Lower leg skin (tissue), 4 donors: Measurements from ENCODE around the gene FOXQ1. TPM values are rescaled to one million over a fixed set of nuclear protein-coding genes. Genes with fewer than 3 reads are reported as not detected.

Experiments used
- DNase-seq, 2 donors: peaks; one replicate each; pipeline ENCODE4 v3.0.0-alpha.2; 2019; ENCODE audit warnings: low spot score in 2 of 2
- H3K4me3 ChIP-seq: fragments of 200-600 bp; sonication (generic); 2 replicates; pipeline ENCODE4 v1.5.1; 2017; ENCODE audit warnings: mild to moderate bottlenecking, low read depth; ENCODE audit not compliant: poor library complexity, severe bottlenecking
- CTCF ChIP-seq, 3 donors: fragments of 450-650 bp; IDR thresholded peaks; one replicate each; pipeline ENCODE4 v1.5.1; 2016; ENCODE audit warnings: antibody characterized with exemption in 3 of 3, mild to moderate bottlenecking in 3 of 3, moderate library complexity in 2 of 3
- POLR2A ChIP-seq, 2 donors: fragments of 450-650 bp; IDR thresholded peaks; one replicate each; pipeline ENCODE4 v1.6.1; 2016 to 2017; ENCODE audit warnings: antibody characterized with exemption in 2 of 2, mild to moderate bottlenecking in 1 of 2, moderate library complexity in 1 of 2
- WGBS, 2 donors: methylation state at CpG; one replicate each; pipeline ENCODE4 v1.1.5; 2018; 5-methylcytosine and 5-hydroxymethylcytosine counted together
- intact Hi-C: fragments of 100-400 bp; cut with DNase I; formaldehyde crosslinking; loops from one replicate; pipeline ENCODE4 v1.15.0; 2023; ENCODE audit warnings: low total_unique reads
- total RNA-seq, 4 donors: library from RNA; depleted of rRNA; stranded (reverse); fragments of >200 nt; gene quantifications; one replicate each; pipeline ENCODE4 v1.1.0, GENCODE V29; 2016

The FOXQ1 gene
- total RNA-seq, 4 donors from 2014 or later: 54.1 to 117 (median 89.5) TPM

DNA sequence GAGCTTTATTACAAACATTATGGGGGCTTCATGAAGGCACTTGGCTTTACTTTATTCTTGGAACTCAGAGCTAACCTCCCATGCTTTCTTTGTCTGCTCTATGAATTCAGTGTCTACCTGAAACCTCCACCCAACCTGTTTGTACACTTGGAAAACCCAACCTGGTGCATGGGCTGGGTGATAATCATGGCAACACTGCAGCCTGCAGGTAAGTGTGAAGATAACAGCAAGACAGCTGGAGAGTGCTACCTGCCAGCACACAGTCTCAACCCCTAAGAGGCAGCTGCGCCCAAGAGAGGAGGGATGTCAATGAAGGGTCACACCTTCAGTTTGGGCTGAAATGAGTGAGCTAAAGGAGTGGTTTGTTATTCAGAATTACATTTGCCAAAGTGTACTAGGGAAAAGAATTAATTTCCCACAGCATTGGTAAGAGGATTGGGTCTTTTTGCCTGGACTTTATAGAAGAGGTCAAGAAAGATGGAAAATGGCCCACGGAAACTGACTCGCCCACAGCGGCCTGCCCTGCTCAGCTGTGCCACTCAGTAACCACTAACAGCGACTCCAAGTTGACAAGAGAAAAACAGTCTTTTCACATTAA lies 24.4 kb downstream of the FOXQ1 start:
- DNase-seq: peak; percentile 40 to 78
- peak in 1 of 3 donors; percentile 59 for TF ChIP-seq CTCF (IDR thresholded peaks at IDR 0.05)
- no peak for TF ChIP-seq POLR2A (IDR thresholded peaks at IDR 0.05)
- H3K4me3 ChIP-seq: no peak overlapping the region
- 78 to 80% methylated on average over 5 of the region's 5 CpGs for WGBS, 2 donors
- intact Hi-C loops: no loop called here

DNA sequence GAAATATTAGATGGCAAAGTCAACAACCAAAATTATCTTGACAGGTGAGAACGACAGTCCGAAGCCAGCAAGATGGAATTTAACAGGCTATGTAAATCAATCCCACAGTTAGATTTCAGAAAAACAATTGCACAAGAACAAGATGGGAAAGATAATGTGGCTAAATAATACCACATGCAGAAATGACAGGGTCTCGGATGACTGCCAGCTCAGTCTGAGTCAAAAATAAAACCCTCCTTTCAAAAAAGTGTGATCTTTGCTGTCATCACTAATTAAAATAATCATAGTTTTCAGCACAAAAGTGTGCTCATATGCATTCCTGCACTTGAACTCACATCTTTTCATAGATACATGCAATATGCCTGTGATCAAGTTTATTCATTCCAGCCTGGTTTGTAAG lies 25.9 kb downstream of the FOXQ1 start:
- H3K4me3 ChIP-seq: no peak overlapping the region
- TF ChIP-seq CTCF (IDR thresholded peaks at IDR 0.05) (no peak), POLR2A (IDR thresholded peaks at IDR 0.05) (no peak)
- peak in 1 of 2 donors; percentile 76 for DNase-seq
- 52 to 55% methylated on average over 3 of the region's 3 CpGs for WGBS, 2 donors
- intact Hi-C loops: no loop called here

- intact Hi-C loops: no loop called here
- no peak overlapping the region for H3K4me3 ChIP-seq
- TF ChIP-seq CTCF (IDR thresholded peaks at IDR 0.05) (no peak), POLR2A (IDR thresholded peaks at IDR 0.05) (no peak)
- DNase-seq: no peak
Observed at GRCh38 chr6:1346101-1346500, 34.2 kb downstream of the FOXQ1 start.

- 51 to 58% methylated on average over 5 of the region's 5 CpGs for WGBS, 2 donors
- no peak overlapping the region for H3K4me3 ChIP-seq
- TF ChIP-seq POLR2A (IDR thresholded peaks at IDR 0.05) (no peak), CTCF (IDR thresholded peaks at IDR 0.05) (no peak)
- intact Hi-C loops: no loop called here
- DNase-seq: no peak
Observed at GRCh38 chr6:1346558-1347091, 34.7 kb downstream of the FOXQ1 start.

- intact Hi-C loops: no loop called here
- no peak overlapping the region for H3K4me3 ChIP-seq
- no peak for TF ChIP-seq CTCF (IDR thresholded peaks at IDR 0.05)
- no peak for TF ChIP-seq POLR2A (IDR thresholded peaks at IDR 0.05)
- DNase-seq: no peak
- WGBS, 2 donors: 67 to 80% methylated on average over 3 of the region's 3 CpGs
Observed at GRCh38 chr6:1347161-1347560, 35.3 kb downstream of the FOXQ1 start.

GRCh38 chr6:1348675-1349074 lies 36.8 kb downstream of the FOXQ1 start:
- WGBS, 2 donors: 53 to 58% methylated on average over 1 of the region's 1 CpG
- intact Hi-C loops: no loop called here
- DNase-seq: no peak

More at GRCh38 chr6:1348675-1349074, 36.8 kb downstream of the FOXQ1 start:
- H3K4me3 ChIP-seq: no peak overlapping the region
- TF ChIP-seq POLR2A (IDR thresholded peaks at IDR 0.05): no peak
- no peak for TF ChIP-seq CTCF (IDR thresholded peaks at IDR 0.05)
